Vagina (tissue), 2 donors: ENCODE measurements around the gene CADM1.

Experiments used
- CTCF ChIP-seq, 3 experiments: fragments of 450-650 bp in 2 of 3; fragments of 200-600 bp in 1 of 3; sonication (generic) in 1 of 3; IDR thresholded peaks; one replicate each; pipeline ENCODE4 v1.5.1; 2017 to 2019; ENCODE audit warnings: antibody characterized with exemption in 3 of 3, mild to moderate bottlenecking in 2 of 3, moderate library complexity in 2 of 3
- POLR2A ChIP-seq, 2 donors: fragments of 450-650 bp; IDR thresholded peaks; one replicate each; pipeline ENCODE4 v1.6.1; 2017; ENCODE audit warnings: antibody characterized with exemption in 2 of 2, mild to moderate bottlenecking in 2 of 2, moderate library complexity in 2 of 2
- POLR2AphosphoS5 ChIP-seq, 2 donors: sonication (generic); formaldehyde crosslinking; IDR thresholded peaks; one replicate each; pipeline ENCODE4 v1.9.0; 2017; ENCODE audit warnings: antibody characterized with exemption in 2 of 2, mild to moderate bottlenecking in 2 of 2, low read depth in 1 of 2; ENCODE audit not compliant: insufficient read depth in 1 of 2

- no peak for TF ChIP-seq POLR2A (IDR thresholded peaks at IDR 0.05)
- no peak for TF ChIP-seq CTCF (IDR thresholded peaks at IDR 0.05)
- no peak for TF ChIP-seq POLR2AphosphoS5 (IDR thresholded peaks at IDR 0.05; ENCODE audit: insufficient read depth in 1 of 2, low read depth in 1 of 2)
Measured at GRCh38 chr11:115409691-115410220, 94.5 kb downstream of the CADM1 start.
